Lower leg skin (tissue), 4 donors: Measurements from ENCODE around the gene CUZD1. TPM values are rescaled to one million over a fixed set of nuclear protein-coding genes. Genes with fewer than 3 reads are reported as not detected.
"Not testable (repeated sequence)": the region's sequence is repeated elsewhere in the genome, so short reads cannot be mapped to it uniquely, and the experiment has no call there.

ENCODE experiments used
- DNase-seq, 2 donors: peaks; one replicate each; pipeline ENCODE4 v3.0.0-alpha.2; 2019; ENCODE audit warnings: low spot score in 2 of 2
- H3K4me3 ChIP-seq: fragments of 200-600 bp; sonication (generic); 2 replicates; pipeline ENCODE4 v1.5.1; 2017; ENCODE audit warnings: mild to moderate bottlenecking, low read depth; ENCODE audit not compliant: poor library complexity, severe bottlenecking
- POLR2A ChIP-seq, 2 donors: fragments of 450-650 bp; IDR thresholded peaks; one replicate each; pipeline ENCODE4 v1.6.1; 2016 to 2017; ENCODE audit warnings: antibody characterized with exemption in 2 of 2, mild to moderate bottlenecking in 1 of 2, moderate library complexity in 1 of 2
- WGBS, 2 donors: methylation state at CpG; one replicate each; pipeline ENCODE4 v1.1.5; 2018; 5-methylcytosine and 5-hydroxymethylcytosine counted together
- intact Hi-C: fragments of 100-400 bp; cut with DNase I; formaldehyde crosslinking; loops from one replicate; pipeline ENCODE4 v1.15.0; 2023; ENCODE audit warnings: low total_unique reads
- total RNA-seq, 4 donors: library from RNA; depleted of rRNA; stranded (reverse); fragments of >200 nt; gene quantifications; one replicate each; pipeline ENCODE4 v1.1.0, GENCODE V29; 2016
- TF ChIP-seq, protein P1 (sequence below), 3 donors: fragments of 450-650 bp; IDR thresholded peaks; one replicate each; pipeline ENCODE4 v1.5.1; 2016; ENCODE audit warnings: antibody characterized with exemption in 3 of 3, mild to moderate bottlenecking in 3 of 3, moderate library complexity in 2 of 3

Gene CUZD1
- total RNA-seq, 4 donors from 2014 or later = 0.13 to 0.88 (median 0.54) TPM

DNA sequence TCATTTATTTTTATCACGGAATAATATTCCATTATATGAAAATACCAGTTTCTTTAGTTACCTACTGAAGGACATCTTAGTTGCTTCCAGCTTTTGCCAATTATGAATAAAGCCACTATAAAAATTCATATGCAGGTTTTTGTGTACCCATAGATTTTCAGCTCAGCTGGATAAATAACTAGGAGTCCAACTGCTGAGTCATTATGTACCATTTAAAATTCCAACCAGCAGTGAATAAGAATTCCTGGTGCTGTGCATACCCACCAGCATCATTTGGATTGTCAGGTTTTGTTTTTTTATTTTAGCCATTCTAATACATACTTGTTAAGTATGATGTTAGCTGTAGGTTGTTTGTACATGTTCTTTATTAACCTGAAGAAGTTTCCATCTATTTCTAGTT, 19.2 kb upstream of the CUZD1 start:
- intact Hi-C loops = no loop called here
- no peak for DNase-seq
- no peak overlapping the region for H3K4me3 ChIP-seq
- TF ChIP-seq, protein P1, sequence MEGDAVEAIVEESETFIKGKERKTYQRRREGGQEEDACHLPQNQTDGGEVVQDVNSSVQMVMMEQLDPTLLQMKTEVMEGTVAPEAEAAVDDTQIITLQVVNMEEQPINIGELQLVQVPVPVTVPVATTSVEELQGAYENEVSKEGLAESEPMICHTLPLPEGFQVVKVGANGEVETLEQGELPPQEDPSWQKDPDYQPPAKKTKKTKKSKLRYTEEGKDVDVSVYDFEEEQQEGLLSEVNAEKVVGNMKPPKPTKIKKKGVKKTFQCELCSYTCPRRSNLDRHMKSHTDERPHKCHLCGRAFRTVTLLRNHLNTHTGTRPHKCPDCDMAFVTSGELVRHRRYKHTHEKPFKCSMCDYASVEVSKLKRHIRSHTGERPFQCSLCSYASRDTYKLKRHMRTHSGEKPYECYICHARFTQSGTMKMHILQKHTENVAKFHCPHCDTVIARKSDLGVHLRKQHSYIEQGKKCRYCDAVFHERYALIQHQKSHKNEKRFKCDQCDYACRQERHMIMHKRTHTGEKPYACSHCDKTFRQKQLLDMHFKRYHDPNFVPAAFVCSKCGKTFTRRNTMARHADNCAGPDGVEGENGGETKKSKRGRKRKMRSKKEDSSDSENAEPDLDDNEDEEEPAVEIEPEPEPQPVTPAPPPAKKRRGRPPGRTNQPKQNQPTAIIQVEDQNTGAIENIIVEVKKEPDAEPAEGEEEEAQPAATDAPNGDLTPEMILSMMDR (IDR thresholded peaks at IDR 0.05) = no peak
- no peak for TF ChIP-seq POLR2A (IDR thresholded peaks at IDR 0.05)
- WGBS, 2 donors = 95% methylated on average over 1 of the region's 1 CpG

DNA sequence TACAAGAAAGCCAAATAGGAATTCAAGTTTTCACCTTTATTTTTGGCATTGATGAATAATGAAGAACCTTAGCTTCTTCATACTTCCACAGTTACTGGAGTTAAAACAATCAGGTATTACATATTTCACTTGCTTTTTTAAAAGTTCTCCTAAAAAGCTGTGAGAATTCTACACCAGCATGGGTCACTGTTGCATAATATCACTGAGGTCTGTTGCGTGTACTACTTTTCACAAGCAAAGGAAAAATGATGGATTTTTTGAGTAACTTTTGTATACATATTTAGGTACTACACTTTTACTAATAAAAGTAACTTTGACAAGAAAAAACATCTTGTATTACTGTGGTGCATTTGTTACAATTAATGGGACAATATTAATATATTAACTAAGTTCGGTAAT, 18.5 kb upstream of the CUZD1 start:
- no peak for DNase-seq
- no peak for TF ChIP-seq POLR2A (IDR thresholded peaks at IDR 0.05)
- TF ChIP-seq, protein P1 (IDR thresholded peaks at IDR 0.05) = no peak
- 94 to 97% methylated on average over 2 of the region's 2 CpGs for WGBS, 2 donors
- no peak overlapping the region for H3K4me3 ChIP-seq
- intact Hi-C loops = no loop called here

DNA sequence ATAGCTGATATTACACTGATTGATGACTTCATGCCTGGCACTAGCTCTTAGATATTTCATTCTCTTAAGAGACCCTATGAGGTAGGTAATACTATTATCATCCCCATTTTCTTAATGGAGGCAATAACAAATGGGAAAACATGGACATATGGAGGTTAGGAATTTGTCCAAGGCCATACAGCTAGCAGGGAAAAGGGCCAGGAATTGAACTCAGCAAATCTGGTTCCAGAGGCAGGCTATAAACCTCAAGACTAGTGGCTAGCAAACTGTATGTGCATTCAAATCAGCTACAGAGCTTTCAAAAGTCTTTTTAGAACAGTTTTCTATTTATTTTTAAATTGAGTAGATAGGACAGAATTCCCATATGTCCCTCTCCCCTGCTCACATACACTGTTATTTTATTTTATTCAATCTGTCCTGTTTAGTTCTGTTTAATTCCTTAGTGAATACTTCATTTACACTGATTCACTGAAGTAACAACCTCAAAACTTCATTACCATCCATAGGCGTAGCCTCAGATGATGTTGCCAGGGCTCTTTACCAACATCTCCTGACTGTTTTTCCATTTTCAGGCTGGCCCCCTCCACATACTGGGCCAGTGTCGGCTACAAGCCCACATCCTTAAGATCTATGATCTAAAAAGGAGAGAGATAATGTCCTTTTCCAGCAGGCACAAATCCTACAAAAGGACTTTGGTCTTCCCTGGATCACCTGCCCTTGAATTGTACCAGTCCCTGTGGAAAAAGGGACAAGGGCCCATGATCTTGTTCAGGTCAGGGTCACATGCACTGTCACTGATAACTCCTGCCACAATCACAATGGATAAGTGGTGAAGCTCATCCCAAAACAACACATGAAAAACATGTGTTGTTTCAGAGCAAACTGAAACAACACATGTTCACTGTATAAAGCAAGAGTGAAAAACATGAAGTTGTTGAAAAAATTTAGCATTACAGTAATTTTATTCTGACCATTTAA, 17.8 kb upstream of the CUZD1 start:
- TF ChIP-seq, protein P1 (IDR thresholded peaks at IDR 0.05) = no peak
- no peak for TF ChIP-seq POLR2A (IDR thresholded peaks at IDR 0.05)
- no peak for DNase-seq
- no peak overlapping the region for H3K4me3 ChIP-seq
- intact Hi-C loops = no loop called here
- 78 to 89% methylated on average over 2 of the region's 2 CpGs for WGBS, 2 donors

DNA sequence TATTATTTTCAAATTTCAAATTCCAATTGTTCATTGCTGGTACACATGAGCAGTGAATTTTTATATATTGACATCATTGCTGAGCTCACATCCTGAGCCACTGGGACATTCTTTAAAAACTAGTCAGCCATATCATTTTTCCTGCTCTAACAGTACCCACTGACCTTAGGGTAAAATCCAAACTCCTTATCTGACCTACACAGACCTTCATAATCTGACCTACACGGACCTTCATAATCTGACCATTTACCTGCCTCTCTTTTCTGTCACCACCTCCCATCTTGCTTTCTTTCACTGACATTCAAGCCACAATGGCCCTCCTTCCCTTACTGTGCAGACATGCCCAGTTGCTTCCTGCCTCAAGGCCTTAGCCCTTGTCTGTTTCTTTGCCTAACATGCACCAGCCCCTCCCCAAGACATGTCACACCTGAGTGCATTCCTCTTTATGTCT, 16.1 kb upstream of the CUZD1 start:
- DNase-seq = no peak
- intact Hi-C loops = no loop called here
- H3K4me3 ChIP-seq = no peak overlapping the region
- TF ChIP-seq, protein P1 (IDR thresholded peaks at IDR 0.05) = no peak
- TF ChIP-seq POLR2A (IDR thresholded peaks at IDR 0.05) = no peak
- WGBS, 2 donors = 57 to 82% methylated on average over 1 of the region's 1 CpG

DNA sequence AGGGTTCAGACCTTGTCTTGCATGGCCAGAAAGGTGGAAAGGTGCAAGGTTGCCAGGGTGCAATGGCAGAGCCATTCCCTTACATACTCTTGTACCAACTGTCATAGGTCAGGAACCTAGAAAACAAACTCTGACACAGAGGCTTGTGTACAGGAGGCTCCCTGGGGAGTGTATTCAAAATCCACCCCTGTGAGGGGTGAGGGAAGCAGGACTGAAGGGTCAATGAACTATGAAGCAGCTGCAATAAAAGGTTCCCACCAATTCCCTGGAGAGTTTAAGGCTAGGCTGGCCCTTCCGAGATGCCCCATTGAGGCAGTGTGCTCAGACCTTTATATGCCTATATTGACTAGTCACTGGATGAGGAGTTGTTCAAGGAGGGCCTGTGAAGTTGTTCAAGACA, 13.9 kb upstream of the CUZD1 start:
- TF ChIP-seq, protein P1 (IDR thresholded peaks at IDR 0.05) = no peak
- no peak for TF ChIP-seq POLR2A (IDR thresholded peaks at IDR 0.05)
- WGBS, 2 donors = 93 to 100% methylated on average over 1 of the region's 1 CpG
- DNase-seq = no peak
- intact Hi-C loops = no loop called here
- no peak overlapping the region for H3K4me3 ChIP-seq

DNA sequence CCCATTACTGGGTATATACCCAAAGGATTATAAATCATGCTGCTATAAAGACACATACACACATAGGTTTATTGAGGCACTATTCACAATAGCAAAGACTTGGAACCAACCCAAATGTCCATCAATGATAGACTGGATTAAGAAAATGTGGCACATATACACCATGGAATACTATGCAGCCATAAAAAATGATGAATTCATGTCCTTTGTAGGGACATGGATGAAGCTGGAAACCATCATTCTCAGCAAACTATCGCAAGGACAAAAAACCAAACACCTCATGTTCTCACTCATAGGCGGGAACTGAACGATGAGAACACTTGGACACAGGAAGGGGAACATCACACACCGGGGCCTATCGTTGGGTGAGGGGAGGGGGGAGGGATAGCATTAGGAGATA, 12.4 kb upstream of the CUZD1 start:
- intact Hi-C loops, H3K4me3 ChIP-seq, DNase-seq: not testable (repeated sequence)
- 89 to 97% methylated on average over 5 of the region's 5 CpGs for WGBS, 2 donors
